ENCODE results near the gene RAD9A. TPM values are rescaled to one million over a fixed set of nuclear protein-coding genes. Genes with fewer than 3 reads are reported as not detected.
"Not testable (repeated sequence)": the region's sequence is repeated elsewhere in the genome, so short reads cannot be mapped to it uniquely, and the experiment has no call there.

Gene RAD9A
- total RNA-seq, 1 donor from 2014 or later: 10.4 TPM

DNA sequence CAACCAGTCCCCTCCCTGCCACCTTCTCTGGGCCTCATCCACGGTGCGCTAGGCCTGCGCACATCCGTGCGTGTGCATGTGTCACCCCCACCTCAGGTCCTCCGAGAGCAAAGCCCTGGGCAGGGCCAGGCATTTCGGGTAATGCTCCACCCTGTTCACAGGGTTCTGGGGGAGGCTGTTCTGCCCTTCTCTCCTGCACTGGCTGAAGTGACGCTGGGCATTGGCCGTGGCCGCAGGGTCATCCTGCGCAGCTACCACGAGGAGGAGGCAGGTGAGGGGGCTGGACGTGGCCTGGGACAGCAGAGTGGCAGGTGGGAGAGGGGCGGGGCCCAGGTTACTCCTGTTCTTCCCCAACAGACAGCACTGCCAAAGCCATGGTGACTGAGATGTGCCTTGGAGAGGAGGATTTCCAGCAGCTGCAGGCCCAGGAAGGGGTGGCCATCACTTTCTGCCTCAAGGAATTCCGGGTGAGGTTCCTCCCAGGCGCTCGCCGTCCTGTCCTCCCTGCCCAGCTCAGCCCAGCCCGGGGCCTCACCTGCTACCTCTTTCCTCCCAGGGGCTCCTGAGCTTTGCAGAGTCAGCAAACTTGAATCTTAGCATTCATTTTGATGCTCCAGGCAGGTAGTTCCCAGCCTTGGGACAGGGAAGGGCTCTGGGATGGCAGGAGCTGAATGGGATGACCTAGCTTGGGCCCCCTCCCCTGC, 3.9 kb downstream of the RAD9A start:
- no peak for DNase-seq (ENCODE audit: low spot score)

DNA sequence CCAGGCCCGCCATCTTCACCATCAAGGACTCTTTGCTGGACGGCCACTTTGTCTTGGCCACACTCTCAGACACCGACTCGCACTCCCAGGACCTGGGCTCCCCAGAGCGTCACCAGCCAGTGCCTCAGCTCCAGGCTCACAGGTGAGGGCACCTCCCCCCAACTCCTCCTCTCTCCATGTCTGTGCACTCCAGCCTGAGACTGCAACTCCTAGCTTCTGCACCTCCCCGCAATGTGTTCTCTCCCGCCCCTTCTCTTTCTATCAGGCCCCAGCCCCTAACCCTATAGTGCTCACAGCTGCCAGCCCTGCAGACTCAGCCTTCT, 4.4 kb downstream of the RAD9A start:
- no peak for DNase-seq (ENCODE audit: low spot score)

DNA sequence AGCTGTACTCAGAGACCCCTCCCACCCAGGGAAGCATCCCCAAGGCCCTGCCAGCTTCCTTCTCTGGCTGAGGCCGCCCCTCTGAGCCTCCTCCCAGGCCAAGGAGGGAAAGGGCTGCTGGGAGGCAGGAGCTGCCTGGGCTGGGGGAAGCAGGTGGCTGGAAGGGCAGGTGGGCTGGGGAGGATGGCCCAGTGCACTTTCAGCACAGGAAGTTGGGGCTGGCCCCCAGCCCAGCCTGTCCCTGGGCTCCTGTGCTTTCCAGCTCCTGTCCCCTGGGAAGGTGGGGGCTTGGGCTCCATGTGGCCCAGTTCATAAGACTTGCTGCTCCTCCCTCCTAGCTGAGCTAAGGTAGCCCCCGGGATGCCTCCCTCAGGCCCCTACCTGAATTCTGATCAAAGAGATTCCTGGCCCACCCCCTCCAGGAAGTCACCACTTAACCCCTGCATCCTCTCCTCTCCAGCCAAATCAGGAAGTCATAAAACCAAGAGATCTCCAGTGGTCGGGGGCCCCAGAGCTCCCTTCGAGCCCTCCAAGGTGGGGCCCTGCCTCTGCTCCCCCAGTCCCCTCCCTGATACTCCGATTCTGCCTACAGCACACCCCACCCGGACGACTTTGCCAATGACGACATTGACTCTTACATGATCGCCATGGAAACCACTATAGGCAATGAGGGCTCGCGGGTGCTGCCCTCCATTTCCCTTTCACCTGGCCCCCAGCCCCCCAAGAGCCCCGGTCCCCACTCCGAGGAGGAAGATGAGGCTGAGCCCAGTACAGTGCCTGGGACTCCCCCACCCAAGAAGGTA, 5.0 kb downstream of the RAD9A start:
- no peak for DNase-seq (ENCODE audit: low spot score)

- DNase-seq (ENCODE audit: low spot score): no peak
These were observed 5.8 kb downstream of the RAD9A start for GRCh38 chr11:67397536-67397935.

DNA sequence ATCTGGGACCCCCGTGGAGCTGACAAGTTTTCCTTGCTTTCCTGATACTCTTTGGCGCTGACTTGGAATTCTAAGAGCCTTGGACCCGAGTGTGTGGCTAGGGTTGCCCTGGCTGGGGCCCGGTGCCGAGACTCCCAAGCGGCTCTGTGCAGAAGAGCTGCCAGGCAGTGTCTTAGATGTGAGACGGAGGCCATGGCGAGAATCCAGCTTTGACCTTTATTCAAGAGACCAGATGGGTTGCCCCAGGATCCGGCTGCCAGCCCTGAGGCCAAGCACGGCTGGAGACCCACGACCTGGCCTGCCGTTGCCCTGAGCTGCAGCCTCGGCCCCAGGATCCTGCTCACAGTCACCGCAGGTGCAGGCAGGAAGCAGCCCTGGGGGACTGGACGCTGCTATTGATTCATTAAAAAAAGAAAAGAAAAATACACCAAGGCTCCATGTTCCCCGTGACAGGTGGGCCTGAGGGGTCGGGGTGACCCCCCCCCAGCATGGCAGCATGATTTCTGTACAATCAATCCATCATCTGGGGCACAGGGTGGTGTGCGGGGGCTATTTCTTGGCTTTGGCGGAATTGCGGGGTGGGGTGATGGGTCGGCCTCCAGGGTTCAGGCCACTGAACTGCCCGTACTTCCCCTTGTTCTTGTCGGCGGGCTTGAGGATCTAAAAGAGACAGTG, 6.3 kb downstream of the RAD9A start:
- DNase-seq (ENCODE audit: low spot score): no peak

DNA sequence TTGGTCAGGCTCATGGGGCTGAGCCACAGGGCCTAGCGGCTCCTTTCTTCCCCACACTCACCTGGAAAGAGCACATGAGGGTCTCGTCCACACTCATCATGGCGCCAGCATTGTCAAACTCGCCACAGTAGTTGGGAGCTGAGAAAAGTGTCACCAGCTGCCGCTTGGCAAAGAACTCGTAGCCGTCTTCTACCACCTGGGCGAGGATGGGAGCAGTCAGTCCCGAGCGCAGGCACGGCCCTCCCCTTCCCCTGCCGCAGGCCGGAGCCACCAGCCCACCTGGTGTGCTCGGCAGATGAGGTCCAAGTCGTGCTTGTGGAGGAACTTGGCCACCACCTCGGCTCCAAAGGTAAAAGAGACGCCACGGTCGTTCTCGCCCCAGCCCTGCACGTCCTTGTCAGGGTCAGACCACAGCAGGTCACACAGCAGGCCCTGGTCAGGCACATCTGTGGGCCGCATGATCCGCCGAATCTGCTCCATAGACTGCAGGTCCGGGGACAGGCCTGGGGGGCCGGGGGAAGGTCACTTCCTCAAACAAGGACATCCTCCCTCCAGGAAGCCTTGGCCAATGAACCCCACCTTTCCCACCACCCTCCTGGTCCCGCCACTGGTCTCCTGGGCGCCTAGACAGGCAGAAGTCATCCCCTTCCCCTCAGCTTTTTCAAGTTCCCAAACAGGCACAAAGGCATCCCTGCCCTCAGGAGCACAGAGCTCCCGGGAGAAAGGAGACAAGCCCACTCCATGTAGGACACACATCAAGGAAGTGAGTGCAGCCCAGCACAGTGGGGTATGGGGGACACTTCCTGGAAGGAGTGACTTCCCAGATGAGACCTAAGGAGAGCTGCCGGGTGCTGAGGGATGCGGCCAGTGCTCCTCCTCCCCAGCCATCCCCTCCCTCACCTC, 7.1 kb downstream of the RAD9A start:
- DNase-seq (ENCODE audit: low spot score): no peak

DNA sequence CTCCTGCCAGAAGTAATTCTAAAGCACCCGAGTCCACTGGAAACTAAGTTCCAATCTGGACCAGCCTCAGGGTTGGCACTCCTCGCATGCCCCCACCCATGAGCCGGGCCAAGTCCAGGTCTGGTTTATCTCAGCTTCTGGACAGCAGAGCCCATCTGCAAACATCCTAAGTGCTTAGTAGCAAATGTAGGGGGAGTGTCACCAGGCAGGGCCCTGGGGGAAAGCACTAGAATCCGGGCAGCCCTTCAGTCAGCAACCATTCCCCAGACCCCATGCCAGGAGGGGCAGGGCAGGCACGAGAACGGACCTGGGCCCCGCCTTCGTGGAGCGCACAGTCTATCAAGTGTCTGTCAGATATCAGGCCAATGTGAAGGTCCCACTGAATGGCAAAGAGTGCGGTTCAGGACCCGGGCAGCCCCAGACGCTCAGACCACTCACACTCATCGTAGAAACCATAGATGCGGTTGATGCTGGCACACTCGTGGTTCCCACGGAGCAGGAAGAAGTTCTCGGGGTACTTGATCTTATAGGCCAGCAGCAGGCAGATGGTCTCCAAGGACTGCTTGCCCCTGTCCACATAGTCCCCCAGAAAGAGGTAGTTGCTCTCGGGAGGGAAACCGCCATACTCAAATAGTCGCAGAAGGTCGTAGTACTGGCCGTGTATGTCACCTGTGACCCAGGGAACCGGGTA, 8.6 kb downstream of the RAD9A start:
- no peak for DNase-seq (ENCODE audit: low spot score)

- no peak for DNase-seq (ENCODE audit: low spot score)
These were observed 9.2 kb downstream of the RAD9A start for GRCh38 chr11:67400942-67401494.

DNA sequence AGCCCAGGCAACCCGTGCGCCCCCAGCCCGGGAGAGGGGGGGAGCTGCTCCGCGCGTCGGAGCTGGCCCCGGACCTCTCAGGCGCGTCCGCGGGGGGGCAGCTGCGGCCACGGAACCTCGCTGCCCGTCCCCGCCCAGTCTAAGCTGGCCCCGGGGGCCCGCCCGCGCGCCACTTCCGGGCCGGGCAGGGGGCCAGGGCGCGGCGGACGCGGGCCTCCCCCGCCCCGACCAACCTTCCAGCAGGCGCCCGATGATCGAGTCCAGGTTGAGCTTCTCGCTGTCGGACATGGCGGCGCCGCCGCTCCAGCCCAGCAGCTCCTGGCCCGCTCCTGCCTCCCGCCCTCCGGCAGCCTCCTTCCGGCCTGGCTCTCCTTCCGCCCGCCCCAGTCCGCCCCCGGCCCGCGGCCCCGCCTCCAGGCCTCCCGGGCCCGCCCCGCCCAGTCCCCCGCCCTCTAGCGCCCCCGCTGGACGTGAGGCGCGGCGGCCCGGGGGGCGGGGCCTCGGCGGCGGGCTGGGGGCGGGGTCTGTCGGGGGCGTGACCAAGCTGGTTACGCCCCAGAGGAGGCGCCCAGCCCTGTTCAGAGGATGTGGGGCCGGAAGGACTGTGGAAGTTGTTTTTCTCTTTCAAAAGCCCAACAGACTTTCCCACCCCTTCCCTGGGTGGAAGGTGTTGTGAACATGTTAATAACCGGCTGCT, 9.9 kb downstream of the RAD9A start, which contains the start of gene PPP1CA:
Gene PPP1CA (minus strand): TSS at position 364 of the 697 bp plus-strand sequence. CDS start 76 bp downstream, at position 288.
- DNase-seq (ENCODE audit: low spot score): peak; percentile 98

GRCh38 chr11:67402192-67402839, 10.5 kb downstream of the RAD9A start:
- not testable (repeated sequence) for DNase-seq (ENCODE audit: low spot score)

DNA sequence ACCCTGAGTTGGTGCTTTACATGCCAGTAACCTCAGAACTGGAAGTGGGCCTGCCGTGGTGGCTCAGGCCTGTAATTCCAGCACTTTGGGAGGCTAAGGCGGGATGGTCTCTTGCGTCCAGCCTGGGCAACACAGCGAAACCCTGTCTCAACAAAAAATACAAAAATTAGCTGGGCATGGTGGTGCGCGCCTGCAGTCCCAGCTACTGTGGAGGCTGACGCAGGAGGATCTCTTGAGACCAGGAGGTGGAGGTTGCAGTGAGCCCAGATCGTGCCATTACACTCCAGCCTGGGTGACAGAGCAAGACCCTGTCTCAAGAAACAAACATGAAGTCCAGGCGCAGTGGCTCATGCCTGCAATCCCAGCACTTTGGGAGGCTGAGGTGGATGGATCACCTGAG, 11.3 kb downstream of the RAD9A start:
- DNase-seq (ENCODE audit: low spot score): not testable (repeated sequence)

GRCh38 chr11:67404515-67405195, 12.9 kb downstream of the RAD9A start:
- no peak for DNase-seq (ENCODE audit: low spot score)

- no peak for DNase-seq (ENCODE audit: low spot score)
These were observed 13.4 kb downstream of the RAD9A start for GRCh38 chr11:67405196-67405567.

DNA sequence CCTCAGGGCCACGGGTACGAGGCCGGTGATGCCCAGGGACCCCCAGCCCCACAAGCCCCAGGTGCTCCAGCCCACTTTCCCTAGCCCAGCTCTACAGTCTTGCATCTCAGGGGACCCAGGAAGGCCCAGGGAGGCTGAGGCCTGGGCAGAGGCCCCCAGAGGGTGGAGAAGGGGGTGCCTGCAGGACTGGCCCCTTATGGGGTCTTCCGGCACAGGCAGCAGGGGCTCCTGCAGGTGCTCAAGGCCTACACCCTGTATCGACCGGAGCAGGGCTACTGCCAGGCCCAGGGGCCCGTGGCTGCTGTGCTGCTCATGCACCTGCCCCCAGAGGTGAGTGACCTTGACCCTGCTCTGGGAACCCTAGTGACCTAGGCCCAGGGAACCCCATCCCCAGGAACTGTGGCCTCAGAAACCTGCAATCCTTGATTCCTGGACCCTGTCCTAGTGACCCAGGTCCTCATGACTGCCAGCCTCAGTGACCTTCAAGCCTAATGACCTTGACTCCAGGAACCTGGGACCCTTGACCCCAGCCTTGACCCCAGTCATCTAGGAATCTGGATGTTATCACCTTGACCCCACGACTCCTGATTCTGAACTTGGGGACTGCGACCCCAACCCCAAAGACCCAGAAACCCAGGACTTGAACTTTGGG, 14.0 kb downstream of the RAD9A start:
- DNase-seq (ENCODE audit: low spot score): no peak

GRCh38 chr11:67406420-67406968, 14.7 kb downstream of the RAD9A start:
- no peak for DNase-seq (ENCODE audit: low spot score)

DNA sequence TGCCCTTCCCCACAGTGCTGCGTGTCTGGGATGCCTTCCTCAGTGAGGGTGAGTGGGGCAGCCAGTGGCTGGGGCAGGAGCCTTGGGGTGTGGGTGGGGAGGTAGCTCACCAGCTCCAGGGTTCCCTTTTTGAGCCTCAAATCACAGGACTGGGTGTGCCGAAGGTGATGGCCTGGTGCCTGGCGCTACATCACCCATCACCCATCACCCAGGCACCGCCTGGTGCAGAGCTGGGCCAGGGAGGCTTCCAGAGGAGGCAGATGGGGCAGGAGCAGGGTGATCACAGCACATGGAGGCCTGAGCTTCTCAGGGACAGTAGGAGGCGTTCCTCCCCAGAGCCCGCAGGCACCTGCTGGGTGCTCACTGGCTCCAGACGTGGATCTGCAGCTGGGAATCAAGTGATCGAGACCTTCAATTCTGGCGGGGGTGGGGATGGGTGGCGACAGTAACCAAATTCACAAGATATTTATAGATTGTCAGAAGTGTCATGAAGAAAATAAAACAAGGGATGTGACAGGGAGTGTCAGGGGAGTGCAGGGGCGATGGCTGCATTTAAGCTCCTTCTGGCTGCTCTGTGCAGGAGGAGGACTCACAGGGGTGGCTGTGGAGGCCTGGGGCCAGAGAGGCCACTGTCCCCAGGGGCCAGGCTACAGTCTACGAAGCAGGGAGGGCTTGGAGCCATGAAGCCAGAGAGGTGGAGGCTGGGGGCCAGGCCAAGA, 15.3 kb downstream of the RAD9A start:
- no peak for DNase-seq (ENCODE audit: low spot score)

- DNase-seq (ENCODE audit: low spot score): no peak
These were observed 15.9 kb downstream of the RAD9A start for GRCh38 chr11:67407688-67408163.
